ENCODE measurements around the gene C1QTNF5. TPM values are rescaled to one million over a fixed set of nuclear protein-coding genes. Genes with fewer than 3 reads are reported as not detected.

The C1QTNF5 gene
- total RNA-seq, 1 experiment from 2014 or later = 0.33 TPM

DNA sequence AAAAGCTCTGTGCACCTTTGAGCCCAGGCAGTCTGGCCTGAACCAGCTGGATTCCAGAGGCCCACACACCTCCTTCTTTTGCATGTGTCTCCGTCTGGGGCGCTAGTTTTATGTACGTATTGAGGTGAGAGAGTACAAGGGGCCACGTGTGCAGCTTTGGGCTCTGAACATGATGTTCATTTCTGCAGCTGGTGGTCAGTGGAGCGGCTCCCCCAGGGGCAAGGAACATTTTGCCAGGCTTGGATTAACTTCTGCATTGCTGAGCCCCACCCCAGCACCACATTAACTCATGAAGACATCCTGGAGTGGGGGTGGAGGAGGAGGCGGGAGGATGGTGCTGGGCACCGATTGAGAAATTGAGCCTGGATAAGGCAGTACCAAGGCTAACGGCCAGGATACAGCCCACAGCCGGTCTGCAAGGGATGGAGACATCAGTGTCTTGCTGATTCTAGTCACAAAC, 27.0 kb upstream of the C1QTNF5 start:
- Histone ChIP-seq H3K9ac (ENCODE audit: extremely low read depth, insufficient read length, low read length) (no peak overlapping the region), H3K9me3 (ENCODE audit: control insufficient read depth, low read depth, low read length) (no peaks in the 10 kb centered on the region), H4K5ac (ENCODE audit: insufficient read length, low read depth, low read length) (no peak overlapping the region), H3K4ac (ENCODE audit: low read depth, low read length) (no peak overlapping the region), H2BK20ac (ENCODE audit: low read depth, low read length, poor library complexity, severe bottlenecking) (no peak overlapping the region), H3K4me2 (ENCODE audit: insufficient read depth, insufficient read length, low read length) (no peak overlapping the region), H2BK120ac (ENCODE audit: low read depth, low read length, poor library complexity, severe bottlenecking) (no peak overlapping the region), H4K8ac (replicated peaks; ENCODE audit: insufficient read length, low read depth, low read length) (no peak overlapping the region), H3K79me1 (ENCODE audit: insufficient read depth, low read depth, low read length, poor library complexity, severe bottlenecking) (no peaks in the 10 kb centered on the region), H3K23me2 (ENCODE audit: insufficient read length, low read depth, low read length, poor library complexity, severe bottlenecking) (peaks cover 4% of the 10 kb centered on the region), H2BK15ac (ENCODE audit: low read depth, low read length) (no peak overlapping the region), H4K20me1 (ENCODE audit: control insufficient read depth, insufficient read depth, insufficient read length) (peaks cover 4% of the 10 kb centered on the region), H3K14ac (ENCODE audit: insufficient read depth, low read length) (no peak overlapping the region; the same call in 1 of the 2 replicates), H3K27ac (ENCODE audit: insufficient read length, low read depth, low read length) (no peak overlapping the region), H4K91ac (ENCODE audit: insufficient read length, low read depth, low read length) (no peak overlapping the region), H3K79me2 (ENCODE audit: insufficient read depth, low read length) (no peaks in the 10 kb centered on the region), H3K56ac (ENCODE audit: insufficient read length, low read depth, low read length) (no peak overlapping the region), H3K23ac (ENCODE audit: insufficient read length, low read depth, low read length) (no peak overlapping the region), H3K27me3 (ENCODE audit: insufficient read depth, low read length) (peaks cover 21% of the 10 kb centered on the region; the same call in 1 of the 2 replicates), H2AK5ac (ENCODE audit: insufficient read length, low read length) (no peak overlapping the region), H2BK5ac (ENCODE audit: insufficient read length, low read length) (no peak overlapping the region), H2BK12ac (ENCODE audit: insufficient read length, low read depth, low read length) (no peak overlapping the region), H3K4me1 (ENCODE audit: insufficient read depth, low read length) (0 out of 2 replicates have a peak, but pooled peaks cover 2% of the 10 kb centered on the region), H3K18ac (ENCODE audit: insufficient read length, low read depth, low read length) (no peak overlapping the region), H2AFZ (ENCODE audit: low read length) (no peak overlapping the region), H3T11ph (ENCODE audit: low read length) (no peak overlapping the region)
- Mint-ChIP-seq H3K9me3 (peaks cover 2 to 5% of the 10 kb centered on the region in 2 experiments; a peak in 2 of 5 replicates), H3K27ac (no peak overlapping the region), H3K4me3 (no peak overlapping the region), H3K4me1 (peaks cover 48 to 56% of the 10 kb centered on the region in 2 experiments), H3K36me3 (ENCODE audit: insufficient read depth in 1 of 3, low read depth in 3 of 3) (peaks cover 0 to 6% (median 2%) of the 10 kb centered on the region in 3 experiments; a peak in 5 of 7 replicates), H3K27me3 (ENCODE audit: low read depth) (peaks cover 61% of the 10 kb centered on the region)
- WGBS (ENCODE audit: extremely low coverage, insufficient read length, low lambda C conversion rate) = no CpG with 5 or more reads among the region's 9 CpGs
- DNase-seq = no peak
- TF ChIP-seq, protein P1, sequence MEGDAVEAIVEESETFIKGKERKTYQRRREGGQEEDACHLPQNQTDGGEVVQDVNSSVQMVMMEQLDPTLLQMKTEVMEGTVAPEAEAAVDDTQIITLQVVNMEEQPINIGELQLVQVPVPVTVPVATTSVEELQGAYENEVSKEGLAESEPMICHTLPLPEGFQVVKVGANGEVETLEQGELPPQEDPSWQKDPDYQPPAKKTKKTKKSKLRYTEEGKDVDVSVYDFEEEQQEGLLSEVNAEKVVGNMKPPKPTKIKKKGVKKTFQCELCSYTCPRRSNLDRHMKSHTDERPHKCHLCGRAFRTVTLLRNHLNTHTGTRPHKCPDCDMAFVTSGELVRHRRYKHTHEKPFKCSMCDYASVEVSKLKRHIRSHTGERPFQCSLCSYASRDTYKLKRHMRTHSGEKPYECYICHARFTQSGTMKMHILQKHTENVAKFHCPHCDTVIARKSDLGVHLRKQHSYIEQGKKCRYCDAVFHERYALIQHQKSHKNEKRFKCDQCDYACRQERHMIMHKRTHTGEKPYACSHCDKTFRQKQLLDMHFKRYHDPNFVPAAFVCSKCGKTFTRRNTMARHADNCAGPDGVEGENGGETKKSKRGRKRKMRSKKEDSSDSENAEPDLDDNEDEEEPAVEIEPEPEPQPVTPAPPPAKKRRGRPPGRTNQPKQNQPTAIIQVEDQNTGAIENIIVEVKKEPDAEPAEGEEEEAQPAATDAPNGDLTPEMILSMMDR (conservative IDR thresholded peaks at IDR 0.05) = no peak

All from H9 (cell line).